K562 (cell line): ENCODE data around the gene NTN4. TPM values are rescaled to one million over a fixed set of nuclear protein-coding genes. Genes with fewer than 3 reads are reported as not detected.

ENCODE experiments used
- ATAC-seq: fragments of 200-7000 bp; cut with Tn5 transposase; 3 replicates; pipeline ENCODE4 v1.9.1; 2020; ENCODE audit warnings: moderate library complexity
- BruUV-seq: library from RNA; stranded (reverse); fragments of 400-500 nt; replicated peaks from 2 replicates; lab custom pipeline; 2021; lab: Mats Ljungman, UMichigan
- CTCF ChIA-PET: fragments of 300-600 bp; formaldehyde crosslinking; extraction: SDS; loops from one replicate; lab custom pipeline; 2021; ENCODE audit warnings: low intra/inter-chr PET ratio; lab: Yijun Ruan, JAX
- POLR2A ChIA-PET: fragments of 300-600, 350-650 bp; sonication (Branson Sonifier 250); formaldehyde crosslinking; extraction: SDS; loops from one replicate; lab custom pipeline; 2021; ENCODE audit warnings: antibody characterized with exemption, inconsistent platforms; lab: Yijun Ruan, JAX
- DNase-seq, 4 experiments: peaks; one replicate each; pipeline versions ENCODE4 v3.0.0 to v3.0.0-alpha.2; 2011 to 2018; ENCODE audit warnings: low spot score in 3 of 4, mixed read lengths in 3 of 4; ENCODE audit errors: extremely low read depth in 1 of 4
- FAIRE-seq: peaks from 2 replicates; lab custom pipeline; 2011; peaks lifted over from hg19 to GRCh38; lab: Jason Lieb, UNC
- H2AFZ ChIP-seq: 2 replicates; pipeline ENCODE4 v1.6.0; 2011; ENCODE audit warnings: low read depth, low read length, control low read depth, inconsistent platforms
- H3K27ac ChIP-seq: fragments of 200-600 bp; 3 replicates; pipeline ENCODE4 v1.8.0; 2011; ENCODE audit warnings: low read depth, mild to moderate bottlenecking, control low read depth, inconsistent platforms, low read length, moderate library complexity, mixed read lengths; ENCODE audit errors: extremely low read depth
- H3K27me3 ChIP-seq, 2 experiments: fragments of 300-600 bp in 1 of 2; 2 replicates in 1 of 2; 3 replicates in 1 of 2; pipeline versions ENCODE4 v1.6.0 to v1.8.0; 2011; ENCODE audit warnings: inconsistent platforms in 2 of 2, low read length in 2 of 2, mild to moderate bottlenecking in 1 of 2, mixed read lengths in 1 of 2, moderate library complexity in 1 of 2; ENCODE audit not compliant: control insufficient read depth in 2 of 2, insufficient read depth in 2 of 2
- H3K36me3 ChIP-seq: fragments of 300-600 bp; 3 replicates; pipeline ENCODE4 v1.8.0; 2011; ENCODE audit warnings: mild to moderate bottlenecking, low read length, inconsistent platforms; ENCODE audit not compliant: control insufficient read depth, insufficient read depth
- H3K4me1 ChIP-seq, 2 experiments: fragments of 200-600 bp in 1 of 2; replicated peaks in 1 of 2; 2 replicates in 1 of 2; 3 replicates in 1 of 2; pipeline versions ENCODE4 v1.5.1 to v1.8.0; 2011; ENCODE audit warnings: inconsistent platforms in 2 of 2, low read length in 2 of 2, mild to moderate bottlenecking in 1 of 2, mixed read lengths in 1 of 2, moderate library complexity in 1 of 2; ENCODE audit not compliant: control insufficient read depth in 2 of 2, insufficient read depth in 2 of 2
- H3K4me2 ChIP-seq: 2 replicates; pipeline ENCODE4 v1.6.1; 2011; ENCODE audit warnings: low read length, control low read depth, inconsistent platforms, mixed read lengths; ENCODE audit not compliant: insufficient read depth
- H3K4me3 ChIP-seq: fragments of 200-600 bp; sonication (generic), shearing (Covaris generic); 2 replicates; pipeline ENCODE4 v1.5.1; 2016; ENCODE audit warnings: control low read depth, inconsistent platforms
- H3K79me2 ChIP-seq: fragments of 200-600 bp; 3 replicates; pipeline ENCODE4 v1.8.0; 2011; ENCODE audit warnings: low read length, inconsistent platforms; ENCODE audit not compliant: control insufficient read depth, insufficient read depth
- H3K9ac ChIP-seq, 2 experiments: 2 replicates each; pipeline versions ENCODE4 v1.6.0 to v1.6.1; 2011; ENCODE audit warnings: low read depth in 2 of 2, low read length in 2 of 2, control low read depth in 1 of 2, inconsistent platforms in 1 of 2, mild to moderate bottlenecking in 1 of 2, mixed read lengths in 1 of 2; ENCODE audit not compliant: insufficient read depth in 1 of 2
- H3K9me1 ChIP-seq: one replicate; pipeline ENCODE4 v1.6.0; 2011; ENCODE audit warnings: inconsistent platforms, mild to moderate bottlenecking, low read length, moderate library complexity; ENCODE audit not compliant: control insufficient read depth, insufficient read depth
- H3K9me3 ChIP-seq: replicated peaks from 2 replicates; pipeline ENCODE4 v1.5.1; 2011; ENCODE audit warnings: low read depth, low read length, inconsistent platforms; ENCODE audit not compliant: control insufficient read depth, insufficient read depth
- H4K20me1 ChIP-seq: replicated peaks from 2 replicates; pipeline ENCODE4 v1.6.1; 2011; ENCODE audit warnings: low read length, inconsistent platforms, mixed read lengths; ENCODE audit not compliant: control insufficient read depth, insufficient read depth
- JUNB ChIP-seq: fragments of 450-650 bp; formaldehyde crosslinking; conservative IDR thresholded peaks from 2 replicates; pipeline ENCODE4 v1.4.0; 2020; ENCODE audit warnings: mild to moderate bottlenecking
- LCOR ChIP-seq: sonication (generic); formaldehyde crosslinking; IDR thresholded peaks from 2 replicates; pipeline ENCODE4 v1.8.0; 2022; ENCODE audit warnings: mild to moderate bottlenecking, missing genetic modification reagents
- POLR2B ChIP-seq: fragments of 450-650 bp; IDR thresholded peaks from 2 replicates; pipeline ENCODE4 v1.6.1; 2018; ENCODE audit warnings: low read depth; ENCODE audit not compliant: partially characterized antibody
- RERE ChIP-seq: sonication (generic); formaldehyde crosslinking; IDR thresholded peaks from 2 replicates; pipeline ENCODE4 v1.8.0; 2023; ENCODE audit warnings: missing genetic modification reagents, mild to moderate bottlenecking, borderline replicate concordance
- SMAD3 ChIP-seq: fragments of 450-650 bp; formaldehyde crosslinking; conservative IDR thresholded peaks from 2 replicates; pipeline ENCODE4 v1.4.0; 2020; ENCODE audit warnings: mild to moderate bottlenecking
- SMC3 ChIP-seq: conservative IDR thresholded peaks from 2 replicates; pipeline ENCODE4 v1.6.1; 2011; ENCODE audit warnings: low read depth, low read length, improper control_type of control experiment; ENCODE audit not compliant: insufficient read depth
- SRSF3 ChIP-seq: fragments of 200-400 bp; formaldehyde crosslinking; IDR thresholded peaks from 2 replicates; pipeline ENCODE4 v1.6.1; 2016; ENCODE audit warnings: mild to moderate bottlenecking, low read length, moderate library complexity; ENCODE audit not compliant: insufficient read depth
- ZBTB33 ChIP-seq: sonication (generic); formaldehyde crosslinking; IDR thresholded peaks from 2 replicates; pipeline ENCODE4 v1.8.1; 2023; ENCODE audit warnings: mild to moderate bottlenecking, missing genetic modification reagents
- ZNF3 ChIP-seq: fragments of 250-450 bp; sonication (Bioruptor Pico); IDR thresholded peaks from 2 replicates; pipeline ENCODE4 v1.5.0; 2021; ENCODE audit warnings: mild to moderate bottlenecking, moderate library complexity
- WGBS: fragments of 100-300 bp; shearing (Covaris generic); methylation state at CpG from one replicate; pipeline ENCODE4 v1.1.6; 2016; ENCODE audit warnings: low coverage, mixed read lengths; ENCODE audit not compliant: insufficient coverage; ENCODE audit errors: missing lambda C conversion rate; 5-methylcytosine and 5-hydroxymethylcytosine counted together
- in situ Hi-C: fragments of 300-500 bp; cut with MboI; formaldehyde crosslinking; loops from 4 replicates; pipeline ENCODE4 v1.15.0; 2018; ENCODE audit warnings: inconsistent platforms, mixed read lengths
- intact Hi-C: fragments of 100-400 bp; cut with micrococcal nuclease; formaldehyde crosslinking; loops from 2 replicates; pipeline ENCODE4 v1.14.2; 2022
- polyA plus RNA-seq, 8 experiments: library from polyadenylated mRNA; depleted of rRNA in 4 of 8; stranded (reverse) in 5 of 8; unstranded in 3 of 8; fragments of >200 nt; fragmentation: Nextera tagmentation in 2 of 8; fragmentation: Illumina TruSeq in 1 of 8; extraction: Ambion mirVana in 2 of 8; extraction: Trizol in 1 of 8; gene quantifications; 2 replicates each; pipeline versions ENCODE4 v1.2.1 to v1.2.3, GENCODE V29; 2011 to 2014; ENCODE audit warnings: inconsistent platforms in 1 of 8, missing spikeins in 1 of 8
- total RNA-seq, 7 experiments: library from RNA; depleted of rRNA in 6 of 7; stranded (reverse); fragments of >200 nt in 6 of 7; fragmentation: Illumina TruSeq in 2 of 7; extraction: Trizol in 2 of 7; gene quantifications; 2 replicates each; pipeline versions ENCODE4 v1.2.1 to v1.2.3, GENCODE V29; 2011 to 2021; ENCODE audit warnings: low replicate concordance in 1 of 7
- TF ChIP-seq, protein P1 (sequence below): fragments of 450-650 bp; formaldehyde crosslinking; IDR thresholded peaks from 2 replicates; pipeline ENCODE4 v1.4.0; 2022; ENCODE audit warnings: missing genetic modification characterization
- TF ChIP-seq, protein P2 (sequence below): fragments of 450-650 bp; IDR thresholded peaks from 2 replicates; pipeline ENCODE4 v1.6.1; 2017; ENCODE audit warnings: antibody characterized with exemption

NTN4 gene
- total and polyA plus RNA-seq, 9 of the 15 experiments (the other 6 are each of a cell fraction or from before 2014, with no cell fraction given), result 0.13 TPM; not detected in 8

DNA sequence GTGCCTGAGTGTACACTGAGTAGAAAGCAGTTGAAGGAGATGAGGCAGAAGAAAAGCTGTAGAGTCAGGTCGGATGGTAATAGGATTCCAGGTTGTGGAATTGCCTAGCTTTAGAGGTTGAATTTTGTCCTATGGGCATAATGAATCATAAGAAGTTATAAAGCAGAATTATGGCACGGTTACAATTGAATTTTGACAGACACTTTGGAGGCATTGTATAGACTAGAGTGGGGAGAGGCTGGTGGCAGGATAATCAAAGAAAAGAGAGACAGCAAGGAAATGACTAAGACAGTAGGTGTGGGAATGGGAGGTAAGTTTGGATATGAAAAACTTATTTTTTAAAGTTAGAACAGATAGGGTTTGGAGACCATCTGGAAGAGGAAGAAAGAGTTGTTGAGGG, 102.6 kb downstream of the NTN4 start:
- BruUV-seq, result no TSS peak
- 0% methylated on average over 2 of the region's 2 CpGs for WGBS
- no peaks in the 10 kb centered on the region for H3K4me1 ChIP-seq
- in situ Hi-C loops (no loop called here), intact Hi-C loops (no loop called here)
- DNase-seq (no peak), FAIRE-seq (no peak), ATAC-seq (no peak)
- H2AFZ ChIP-seq, result no peak overlapping the region
- no peaks in the 10 kb centered on the region for H4K20me1 ChIP-seq
- no peaks in the 10 kb centered on the region for H3K36me3 ChIP-seq
- H3K4me2 ChIP-seq, result no peak overlapping the region
- no peaks in the 10 kb centered on the region for H3K9me1 ChIP-seq
- H3K9ac ChIP-seq, result no peak overlapping the region
- H3K9me3 ChIP-seq, result no peaks in the 10 kb centered on the region
- H3K27me3 ChIP-seq, result peaks cover 3 to 6% of the 10 kb centered on the region in 2 experiments; a peak in 2 of 5 replicates
- H3K4me3 ChIP-seq, result no peak overlapping the region
- ChIA-PET POLR2A (no interaction called here), CTCF (no interaction called here)
- H3K79me2 ChIP-seq, result no peaks in the 10 kb centered on the region
- no peak overlapping the region for H3K27ac ChIP-seq
- no peak for TF ChIP-seq ZNF3
- TF ChIP-seq SMAD3 (CRISPR knock-in tag), result no peak
- TF ChIP-seq LCOR (CRISPR knock-in tag), result no peak
- TF ChIP-seq JUNB (CRISPR knock-in tag), result no peak
- TF ChIP-seq, protein P1, sequence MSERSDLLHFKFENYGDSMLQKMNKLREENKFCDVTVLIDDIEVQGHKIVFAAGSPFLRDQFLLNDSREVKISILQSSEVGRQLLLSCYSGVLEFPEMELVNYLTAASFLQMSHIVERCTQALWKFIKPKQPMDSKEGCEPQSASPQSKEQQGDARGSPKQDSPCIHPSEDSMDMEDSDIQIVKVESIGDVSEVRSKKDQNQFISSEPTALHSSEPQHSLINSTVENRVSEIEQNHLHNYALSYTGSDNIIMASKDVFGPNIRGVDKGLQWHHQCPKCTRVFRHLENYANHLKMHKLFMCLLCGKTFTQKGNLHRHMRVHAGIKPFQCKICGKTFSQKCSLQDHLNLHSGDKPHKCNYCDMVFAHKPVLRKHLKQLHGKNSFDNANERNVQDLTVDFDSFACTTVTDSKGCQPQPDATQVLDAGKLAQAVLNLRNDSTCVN (CRISPR knock-in tag), result no peak
- no peak for TF ChIP-seq RERE (CRISPR knock-in tag)
- no peak for TF ChIP-seq SRSF3
- TF ChIP-seq POLR2B, result no peak
- no peak for TF ChIP-seq ZBTB33 (CRISPR knock-in tag)
- TF ChIP-seq, protein P2, sequence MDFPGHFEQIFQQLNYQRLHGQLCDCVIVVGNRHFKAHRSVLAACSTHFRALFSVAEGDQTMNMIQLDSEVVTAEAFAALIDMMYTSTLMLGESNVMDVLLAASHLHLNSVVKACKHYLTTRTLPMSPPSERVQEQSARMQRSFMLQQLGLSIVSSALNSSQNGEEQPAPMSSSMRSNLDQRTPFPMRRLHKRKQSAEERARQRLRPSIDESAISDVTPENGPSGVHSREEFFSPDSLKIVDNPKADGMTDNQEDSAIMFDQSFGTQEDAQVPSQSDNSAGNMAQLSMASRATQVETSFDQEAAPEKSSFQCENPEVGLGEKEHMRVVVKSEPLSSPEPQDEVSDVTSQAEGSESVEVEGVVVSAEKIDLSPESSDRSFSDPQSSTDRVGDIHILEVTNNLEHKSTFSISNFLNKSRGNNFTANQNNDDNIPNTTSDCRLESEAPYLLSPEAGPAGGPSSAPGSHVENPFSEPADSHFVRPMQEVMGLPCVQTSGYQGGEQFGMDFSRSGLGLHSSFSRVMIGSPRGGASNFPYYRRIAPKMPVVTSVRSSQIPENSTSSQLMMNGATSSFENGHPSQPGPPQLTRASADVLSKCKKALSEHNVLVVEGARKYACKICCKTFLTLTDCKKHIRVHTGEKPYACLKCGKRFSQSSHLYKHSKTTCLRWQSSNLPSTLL, result no peak
- TF ChIP-seq SMC3, result no peak
